Cardiac fibroblast (primary cell): ENCODE measurements around the gene MEI1.
"Not testable (repeated sequence)": the region's sequence is repeated elsewhere in the genome, so short reads cannot be mapped to it uniquely, and the experiment has no call there.

Source experiments
- DNase-seq, 2 donors: peaks; one replicate each; pipeline versions ENCODE4 v3.0.0 to v3.0.0-alpha.2; 2010; ENCODE audit warnings: low read depth in 2 of 2
- H3K4me3 ChIP-seq, 2 donors: replicated peaks in 1 of 2; 1 replicate in 1 of 2; 2 replicates in 1 of 2; pipeline ENCODE4 v1.5.1; 2011; ENCODE audit warnings: low read depth in 2 of 2, low read length in 2 of 2, mild to moderate bottlenecking in 2 of 2, moderate library complexity in 1 of 2
- TF ChIP-seq, protein P1 (sequence below): IDR thresholded peaks from one replicate; pipeline ENCODE4 v1.5.1; 2011; ENCODE audit warnings: low read depth, mild to moderate bottlenecking, low read length, inconsistent platforms

MEI1 gene

DNA sequence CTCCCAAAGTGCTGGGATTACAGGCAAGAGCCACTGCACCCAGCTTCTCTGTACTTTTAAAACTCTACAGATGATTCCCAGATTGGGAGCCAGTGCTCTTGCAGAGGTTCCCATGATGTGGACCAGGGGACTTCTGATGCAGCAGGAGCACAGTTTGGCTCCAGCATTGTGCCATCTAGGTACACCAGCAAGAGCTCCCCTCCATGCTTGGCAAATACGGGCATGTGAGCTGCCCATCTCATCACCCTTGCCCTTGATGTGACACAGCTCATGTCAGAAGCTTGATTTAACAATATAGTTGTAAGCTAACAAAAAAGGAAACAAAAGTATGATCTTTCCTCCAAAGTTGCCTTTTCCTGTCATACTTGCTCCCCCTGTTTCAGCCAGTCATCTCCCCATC lies 39.4 kb upstream of the MEI1 start:
- DNase-seq: no peak
- TF ChIP-seq, protein P1, sequence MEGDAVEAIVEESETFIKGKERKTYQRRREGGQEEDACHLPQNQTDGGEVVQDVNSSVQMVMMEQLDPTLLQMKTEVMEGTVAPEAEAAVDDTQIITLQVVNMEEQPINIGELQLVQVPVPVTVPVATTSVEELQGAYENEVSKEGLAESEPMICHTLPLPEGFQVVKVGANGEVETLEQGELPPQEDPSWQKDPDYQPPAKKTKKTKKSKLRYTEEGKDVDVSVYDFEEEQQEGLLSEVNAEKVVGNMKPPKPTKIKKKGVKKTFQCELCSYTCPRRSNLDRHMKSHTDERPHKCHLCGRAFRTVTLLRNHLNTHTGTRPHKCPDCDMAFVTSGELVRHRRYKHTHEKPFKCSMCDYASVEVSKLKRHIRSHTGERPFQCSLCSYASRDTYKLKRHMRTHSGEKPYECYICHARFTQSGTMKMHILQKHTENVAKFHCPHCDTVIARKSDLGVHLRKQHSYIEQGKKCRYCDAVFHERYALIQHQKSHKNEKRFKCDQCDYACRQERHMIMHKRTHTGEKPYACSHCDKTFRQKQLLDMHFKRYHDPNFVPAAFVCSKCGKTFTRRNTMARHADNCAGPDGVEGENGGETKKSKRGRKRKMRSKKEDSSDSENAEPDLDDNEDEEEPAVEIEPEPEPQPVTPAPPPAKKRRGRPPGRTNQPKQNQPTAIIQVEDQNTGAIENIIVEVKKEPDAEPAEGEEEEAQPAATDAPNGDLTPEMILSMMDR: no peak
- no peak overlapping the region for H3K4me3 ChIP-seq

DNA sequence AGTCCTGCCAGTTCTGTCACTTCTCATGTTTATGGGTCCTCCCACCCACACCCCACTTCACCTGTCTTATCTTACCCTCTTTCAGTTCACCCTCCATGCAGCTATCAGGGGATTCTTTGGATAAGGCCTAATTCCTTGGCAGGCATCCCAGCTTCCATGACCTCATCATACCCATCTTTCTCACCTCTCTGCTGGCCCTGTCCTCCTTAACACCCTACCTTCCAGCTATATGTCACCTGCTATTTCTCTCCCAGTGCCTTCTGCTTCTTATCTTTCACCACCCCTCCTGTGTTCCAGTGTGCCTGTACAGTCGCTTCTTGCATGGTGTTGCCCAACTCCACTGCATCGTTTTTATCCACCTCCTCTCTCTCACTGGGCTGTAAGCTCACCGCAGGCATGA lies 38.9 kb upstream of the MEI1 start:
- DNase-seq: peak in 1 of 2 donors; percentile 8
- TF ChIP-seq, protein P1: no peak

DNA sequence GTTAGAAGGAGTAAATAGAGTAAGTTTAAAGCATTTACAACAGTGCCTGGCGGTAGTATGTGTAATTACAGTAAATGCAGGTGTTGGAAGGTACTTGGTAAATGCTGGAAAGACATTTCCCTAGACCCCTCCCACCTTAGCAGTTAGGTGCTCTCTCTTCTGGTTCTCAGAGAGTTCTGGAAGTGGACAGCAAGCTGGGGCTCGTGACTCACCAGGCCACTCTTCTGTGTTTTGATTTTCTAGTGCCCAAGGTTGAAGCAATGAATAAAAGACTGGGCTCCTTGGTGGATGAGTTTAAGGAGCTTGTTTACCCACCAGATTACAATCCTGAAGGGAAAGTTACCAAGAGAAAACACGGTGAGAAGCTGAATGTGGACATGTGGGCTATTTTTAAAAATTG lies 38.2 kb upstream of the MEI1 start:
- no peak for DNase-seq
- no peak overlapping the region for H3K4me3 ChIP-seq
- TF ChIP-seq, protein P1: no peak

More for the DNA sequence above, 38.9 kb upstream of the MEI1 start:
- no peak overlapping the region for H3K4me3 ChIP-seq

DNA sequence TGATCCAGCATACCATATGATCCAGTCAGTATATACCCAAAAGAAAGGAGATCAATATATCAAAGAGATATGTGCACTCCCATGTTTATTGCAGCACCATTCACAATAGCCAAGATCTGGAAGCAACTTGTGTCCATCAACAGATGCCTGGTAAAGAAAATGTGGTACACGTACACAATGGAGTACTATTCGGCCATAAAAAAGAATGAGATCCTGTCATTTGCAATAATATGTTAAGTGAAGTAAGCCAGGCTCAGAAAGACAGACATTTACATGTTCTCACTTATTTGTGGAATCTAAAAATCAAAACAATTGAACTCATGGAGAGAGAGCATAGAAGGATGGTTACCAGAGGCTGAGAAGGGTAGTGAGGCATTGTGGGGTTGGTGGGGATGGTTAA lies 37.6 kb upstream of the MEI1 start:
- no peak for DNase-seq
- H3K4me3 ChIP-seq: no peak overlapping the region
- TF ChIP-seq, protein P1: no peak

DNA sequence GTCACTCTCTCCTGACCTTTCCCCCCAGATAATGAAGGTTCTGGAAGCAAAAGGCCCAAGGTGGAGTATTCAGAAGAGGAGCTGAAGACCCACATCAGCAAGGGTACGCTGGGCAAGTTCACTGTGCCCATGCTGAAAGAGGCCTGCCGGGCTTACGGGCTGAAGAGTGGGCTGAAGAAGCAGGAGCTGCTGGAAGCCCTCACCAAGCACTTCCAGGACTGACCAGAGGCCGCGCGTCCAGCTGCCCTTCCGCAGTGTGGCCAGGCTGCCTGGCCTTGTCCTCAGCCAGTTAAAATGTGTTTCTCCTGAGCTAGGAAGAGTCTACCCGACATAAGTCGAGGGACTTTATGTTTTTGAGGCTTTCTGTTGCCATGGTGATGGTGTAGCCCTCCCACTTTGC lies 35.7 kb upstream of the MEI1 start:
- DNase-seq, H3K4me3 ChIP-seq: not testable (repeated sequence)

DNA sequence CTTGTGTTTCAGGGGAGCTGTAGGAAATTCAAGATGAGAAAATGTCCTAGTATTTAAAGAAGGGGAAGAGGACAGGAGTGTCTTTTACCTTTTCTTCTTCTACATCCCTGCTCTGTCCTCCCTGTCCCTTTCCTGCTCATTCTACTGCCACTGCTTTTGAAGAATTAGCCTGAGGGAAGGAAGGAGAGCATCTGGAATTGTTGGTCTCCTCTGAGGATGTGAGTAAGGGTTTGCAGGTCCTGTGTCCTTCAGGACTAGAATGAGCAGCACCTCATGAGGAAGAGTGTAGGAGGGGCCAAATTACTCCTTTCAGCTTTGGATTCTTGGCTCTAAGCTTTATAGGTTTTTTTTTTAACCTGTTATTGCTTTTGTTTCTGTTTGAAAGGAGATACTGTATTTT lies 34.8 kb upstream of the MEI1 start:
- TF ChIP-seq, protein P1: no peak
- no peak for DNase-seq
- H3K4me3 ChIP-seq: no peak overlapping the region

DNA sequence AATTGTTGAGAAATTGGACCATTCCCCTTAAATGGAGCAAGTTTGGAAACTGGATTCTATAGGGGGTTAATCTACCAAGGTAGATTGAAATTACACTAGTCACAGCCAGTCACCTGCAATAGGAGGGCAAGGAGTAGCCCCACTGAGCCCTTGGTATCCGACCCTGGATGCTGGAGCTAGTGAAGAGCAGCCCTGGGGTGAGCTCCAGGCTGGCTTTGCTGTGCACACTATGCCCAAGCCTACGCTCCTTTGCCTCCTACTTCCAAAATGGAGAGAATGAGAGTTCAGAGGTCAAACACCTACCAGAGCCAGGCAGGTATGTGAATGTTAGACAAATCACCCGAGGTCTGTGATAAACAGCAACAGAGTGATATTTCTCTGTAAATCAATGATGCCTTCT lies 34.4 kb upstream of the MEI1 start:
- TF ChIP-seq, protein P1: no peak
- DNase-seq: no peak
- no peak overlapping the region for H3K4me3 ChIP-seq
